ENCODE data around the gene SRRM2.

SRRM2 gene

GRCh38 chr16:2739625-2740430 lies 12.6 kb upstream of the SRRM2 start:
- DNase-seq (ENCODE audit: low read depth in 2 of 2) = no peak

DNA sequence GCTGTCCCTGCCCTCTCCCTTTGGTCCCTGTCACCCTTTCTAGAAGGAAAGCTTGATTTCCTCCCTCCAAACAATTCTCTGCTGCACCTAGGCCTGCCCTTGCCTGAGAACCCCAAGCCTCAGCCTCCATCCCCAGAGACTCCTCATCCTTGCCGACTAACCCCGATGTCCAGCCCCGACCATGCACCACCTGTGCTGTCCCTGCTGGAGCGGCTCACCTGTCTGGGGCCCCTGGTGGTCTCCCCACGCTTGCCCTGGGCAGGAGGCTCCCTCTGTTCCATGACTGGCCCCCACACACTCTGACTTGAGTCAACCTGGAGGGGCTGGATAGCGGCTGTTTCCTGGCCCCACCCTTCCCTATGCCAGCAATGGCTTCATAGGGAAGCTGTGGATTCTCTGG lies 12.0 kb upstream of the SRRM2 start:
- no peak for DNase-seq (ENCODE audit: low read depth in 2 of 2)

DNA sequence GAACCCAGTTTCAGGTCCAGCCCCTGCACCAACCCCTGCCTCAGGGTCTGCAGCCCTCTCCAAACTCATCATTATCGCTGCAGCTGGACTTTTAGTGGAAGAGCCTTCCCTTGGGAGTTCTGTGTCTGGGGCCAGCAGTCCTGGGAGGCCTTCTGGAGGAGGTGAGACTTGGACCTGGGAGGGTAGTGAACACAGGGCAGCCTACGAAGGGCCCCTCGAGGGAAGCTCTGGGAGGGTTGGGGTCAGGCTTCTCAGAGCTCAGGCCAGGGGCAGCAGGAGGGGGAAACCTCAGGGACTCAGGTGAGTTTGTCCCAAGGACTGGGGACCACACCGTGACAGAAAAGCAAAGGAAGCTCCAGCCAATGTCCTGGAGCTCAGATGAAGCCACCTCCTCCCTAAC lies 11.3 kb upstream of the SRRM2 start:
- DNase-seq (ENCODE audit: low read depth in 2 of 2) = no peak

- no peak for DNase-seq (ENCODE audit: low read depth in 2 of 2)
Observed at GRCh38 chr16:2742323-2743006, 10.0 kb upstream of the SRRM2 start.

- DNase-seq (ENCODE audit: low read depth in 2 of 2) = no peak
Observed at GRCh38 chr16:2743007-2743810, 9.2 kb upstream of the SRRM2 start.

DNA sequence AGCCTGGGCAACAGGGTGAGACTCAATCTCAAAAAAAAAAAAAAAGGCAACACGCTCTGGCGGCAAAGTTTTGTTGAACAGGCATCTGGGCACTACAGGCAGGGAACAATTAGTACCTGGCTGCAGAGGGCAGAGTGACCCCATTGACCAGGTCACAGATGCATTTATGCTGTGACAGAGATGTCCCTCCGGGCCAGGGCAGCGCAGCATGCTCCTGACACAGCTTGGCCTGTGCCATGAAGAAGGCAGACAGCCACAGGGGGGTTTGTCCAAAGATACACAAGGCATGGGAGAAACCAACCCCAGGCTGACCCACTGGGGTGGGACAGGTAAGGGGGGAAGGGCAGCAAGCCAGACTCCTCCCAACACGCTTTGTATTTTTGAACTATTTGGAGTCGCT lies 7.7 kb upstream of the SRRM2 start:
- no peak for DNase-seq (ENCODE audit: low read depth in 2 of 2)

DNA sequence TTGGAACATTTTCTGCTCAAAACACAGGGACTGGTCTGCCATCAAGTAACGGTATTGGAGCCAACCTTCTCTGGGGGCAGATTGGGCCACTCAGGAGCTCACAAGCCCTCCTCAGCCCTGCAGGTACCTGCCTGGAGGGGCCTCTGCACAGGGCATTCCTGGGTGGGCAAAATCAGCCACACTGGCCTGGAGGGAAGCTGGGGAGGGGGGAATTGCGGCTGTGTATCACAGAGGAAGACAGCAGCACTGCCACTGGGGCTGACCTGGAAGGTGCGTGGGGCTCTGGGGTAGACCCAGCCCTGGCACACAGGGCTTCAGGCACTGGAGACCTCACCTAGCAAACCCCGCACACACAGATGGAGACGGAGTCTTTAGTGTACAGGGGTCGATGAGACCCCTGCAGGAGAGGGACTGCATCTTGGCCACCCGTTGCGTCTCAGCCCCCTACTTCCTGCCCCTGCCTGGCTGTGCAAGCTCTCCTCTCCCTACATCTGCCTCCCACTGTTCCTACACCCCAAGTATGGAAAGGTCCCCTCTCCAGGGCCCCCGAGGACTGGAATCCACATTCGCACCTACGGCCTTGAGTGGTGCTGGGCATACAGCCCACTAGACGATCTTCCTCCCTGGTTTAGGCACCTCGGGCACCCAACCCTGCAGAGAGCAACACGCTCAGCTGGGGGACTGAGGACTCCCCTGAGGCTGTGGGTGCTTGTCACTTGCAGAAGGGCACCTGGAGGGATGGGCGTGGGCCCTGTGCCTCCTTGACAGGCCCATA lies 7.1 kb upstream of the SRRM2 start:
- DNase-seq (ENCODE audit: low read depth in 2 of 2) = no peak

GRCh38 chr16:2745961-2746360 lies 6.5 kb upstream of the SRRM2 start:
- DNase-seq (ENCODE audit: low read depth in 2 of 2) = no peak

DNA sequence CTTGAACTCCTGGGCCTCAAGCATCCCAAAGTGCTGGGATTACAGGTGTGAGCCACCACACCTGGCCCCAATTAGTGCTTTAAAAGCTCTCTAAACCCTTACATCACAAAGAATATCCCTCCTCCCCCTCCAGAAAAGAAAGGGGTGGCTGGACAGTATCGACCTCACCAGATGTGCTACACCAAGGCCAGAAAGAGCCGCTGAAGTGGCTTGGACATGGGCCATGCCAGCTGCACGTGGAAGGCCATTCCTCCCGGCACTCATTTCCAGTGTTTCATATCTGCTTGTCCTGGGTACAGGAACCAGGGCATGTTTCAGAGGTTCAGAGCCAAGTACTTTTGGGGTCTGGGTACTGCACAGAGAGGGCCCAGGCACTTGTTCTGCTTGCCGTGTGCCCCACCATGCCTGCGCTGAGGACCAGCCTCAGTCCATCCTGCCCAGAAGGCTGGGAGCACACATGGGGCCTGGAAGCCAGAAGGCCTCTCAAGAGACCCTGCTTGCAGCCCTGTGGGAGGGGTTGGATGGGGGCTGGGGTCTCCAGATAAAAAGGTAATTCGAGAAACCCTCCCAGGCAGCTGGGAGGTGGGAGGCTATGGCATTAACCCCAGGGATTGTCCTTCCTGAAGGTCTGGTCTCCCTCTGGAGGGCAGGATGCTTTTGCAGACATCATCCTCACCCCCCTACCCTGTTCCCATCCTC lies 3.5 kb upstream of the SRRM2 start:
- DNase-seq (ENCODE audit: low read depth in 2 of 2) = no peak

- no peak for DNase-seq (ENCODE audit: low read depth in 2 of 2)
Observed at GRCh38 chr16:2749476-2749875, 3.0 kb upstream of the SRRM2 start.

DNA sequence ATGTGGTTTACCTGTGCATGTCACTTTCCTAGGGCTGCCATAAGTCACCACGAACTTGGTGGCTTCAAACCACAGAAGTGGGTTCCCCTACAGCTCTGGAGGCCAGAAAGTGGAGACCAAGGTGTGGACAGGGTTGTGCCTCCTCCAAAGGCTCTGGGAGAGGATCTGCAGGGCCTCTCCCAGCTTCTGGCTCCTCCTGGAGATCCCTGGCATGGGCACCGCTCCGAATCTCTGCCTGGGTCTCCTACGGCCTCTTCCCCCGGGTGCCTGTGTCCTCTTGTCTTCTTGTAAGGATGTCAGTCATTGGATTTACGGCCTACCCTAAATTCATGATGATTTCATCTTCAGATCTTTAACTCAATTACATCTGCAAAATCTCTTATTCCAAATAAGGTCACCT lies 2.5 kb upstream of the SRRM2 start:
- DNase-seq (ENCODE audit: low read depth in 2 of 2) = no peak

GRCh38 chr16:2751577-2752034 lies 832 bp upstream of the SRRM2 start:
- DNase-seq (ENCODE audit: low read depth in 2 of 2) = no peak

GRCh38 chr16:2752850-2753732 lies 653 bp downstream of the SRRM2 start:
- DNase-seq (ENCODE audit: low read depth in 2 of 2) = peak; percentile 52 to 59

DNA sequence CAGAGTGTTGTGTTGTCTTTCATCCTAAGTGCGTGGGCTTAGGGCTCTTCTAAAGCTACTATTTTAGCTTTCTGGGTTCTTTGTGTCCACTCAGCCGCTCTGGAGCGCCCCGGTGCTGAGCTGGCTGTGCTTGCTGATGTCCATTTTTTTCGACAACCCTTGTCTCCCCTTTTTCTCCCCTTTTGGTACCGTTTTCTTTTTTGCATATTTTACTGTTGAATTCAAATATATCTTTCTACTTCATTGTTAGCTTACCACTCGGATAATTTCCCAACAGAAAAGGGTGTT lies 1.2 kb downstream of the SRRM2 start:
- DNase-seq (ENCODE audit: low read depth in 2 of 2) = no peak

DNA sequence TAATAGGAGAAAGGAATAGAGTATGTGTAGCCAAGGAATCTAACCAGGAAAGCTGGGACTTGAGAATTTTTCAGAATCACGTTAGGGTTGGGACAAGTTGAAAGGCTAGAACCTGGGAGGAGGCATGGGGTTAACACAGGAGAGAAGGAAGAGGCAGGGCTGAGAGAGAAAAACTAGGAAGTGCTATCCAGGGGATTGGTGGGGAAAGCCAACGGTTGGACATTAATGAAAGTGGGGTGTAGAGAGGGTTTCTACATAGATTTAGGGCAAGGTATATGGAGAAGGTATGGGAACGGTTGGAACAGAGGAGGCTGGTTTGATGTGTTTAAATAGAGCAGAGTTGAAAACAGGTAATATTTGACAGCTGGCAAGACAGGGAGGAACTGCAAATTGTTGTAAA lies 2.7 kb downstream of the SRRM2 start:
- no peak for DNase-seq (ENCODE audit: low read depth in 2 of 2)

- DNase-seq (ENCODE audit: low read depth in 2 of 2) = no peak
Observed at GRCh38 chr16:2756288-2757015, 4.0 kb downstream of the SRRM2 start.

- no peak for DNase-seq (ENCODE audit: low read depth in 2 of 2)
Observed at GRCh38 chr16:2757344-2757743, 4.9 kb downstream of the SRRM2 start.

- no peak for DNase-seq (ENCODE audit: low read depth in 2 of 2)
Observed at GRCh38 chr16:2761472-2761871, 9.0 kb downstream of the SRRM2 start.

DNA sequence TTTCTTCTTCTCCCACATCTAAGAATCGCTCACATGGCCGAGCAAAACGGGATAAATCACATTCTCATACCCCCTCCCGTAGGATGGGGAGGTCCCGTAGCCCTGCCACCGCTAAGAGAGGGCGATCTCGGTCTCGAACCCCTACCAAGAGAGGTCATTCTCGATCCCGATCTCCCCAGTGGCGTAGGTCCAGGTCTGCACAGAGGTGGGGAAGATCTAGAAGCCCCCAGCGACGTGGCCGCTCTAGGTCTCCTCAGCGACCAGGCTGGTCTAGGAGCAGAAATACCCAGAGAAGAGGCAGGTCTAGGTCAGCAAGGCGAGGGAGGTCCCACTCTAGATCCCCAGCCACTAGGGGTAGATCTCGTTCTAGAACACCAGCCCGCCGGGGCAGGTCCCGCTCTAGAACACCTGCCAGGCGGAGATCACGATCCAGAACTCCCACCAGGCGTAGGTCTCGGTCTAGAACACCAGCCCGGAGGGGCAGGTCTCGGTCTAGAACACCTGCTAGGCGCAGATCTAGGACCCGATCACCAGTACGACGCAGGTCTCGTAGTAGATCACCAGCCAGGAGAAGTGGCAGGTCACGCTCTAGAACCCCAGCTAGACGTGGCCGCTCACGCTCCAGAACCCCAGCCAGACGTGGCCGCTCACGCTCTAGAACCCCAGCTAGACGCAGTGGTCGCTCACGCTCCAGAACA lies 9.6 kb downstream of the SRRM2 start:
- no peak for DNase-seq (ENCODE audit: low read depth in 2 of 2)
